B cell (primary cell): ENCODE results near the gene SEMA3B. TPM values are rescaled to one million over a fixed set of nuclear protein-coding genes. Genes with fewer than 3 reads are reported as not detected.

Experiments used
- ATAC-seq: fragments of 200-7000 bp; cut with Tn5 transposase; one replicate; pipeline ENCODE4 v1.10.0; 2021; ENCODE audit warnings: low read depth, mild to moderate bottlenecking, moderate number of reproducible peaks, moderate library complexity
- CTCF ChIA-PET: fragments of 350-600 bp; sonication (Branson Sonifier 250); formaldehyde crosslinking; loops from one replicate; lab custom pipeline; 2021; ENCODE audit warnings: antibody characterized with exemption, inconsistent platforms; lab: Charles Lee
- POLR2A ChIA-PET: fragments of 350-600 bp; sonication (Branson Sonifier 250); formaldehyde crosslinking; loops from one replicate; lab custom pipeline; 2021; ENCODE audit warnings: antibody characterized with exemption; lab: Charles Lee
- DNase-seq: peaks from one replicate; pipeline ENCODE4 v3.0.0; 2013
- H2AFZ ChIP-seq: 2 replicates; pipeline ENCODE4 v1.6.1; 2012; ENCODE audit warnings: mild to moderate bottlenecking, low read depth, low read length; ENCODE audit not compliant: insufficient read depth, poor library complexity, severe bottlenecking
- H3K27ac ChIP-seq, 2 donors: 1 replicate in 1 of 2; 2 replicates in 1 of 2; pipeline ENCODE4 v1.5.1; 2012 to 2013; ENCODE audit warnings: low read length in 2 of 2, mild to moderate bottlenecking in 2 of 2, moderate library complexity in 1 of 2
- H3K27me3 ChIP-seq, 4 experiments: fragments of 200-600 bp in 1 of 4; sonication (generic) in 1 of 4; replicated peaks in 1 of 4; 1 replicate in 2 of 4; 2 replicates in 2 of 4; pipeline versions ENCODE4 v1.6.1 to v1.7.0; 2013 to 2016; ENCODE audit warnings: low read length in 3 of 4, mild to moderate bottlenecking in 2 of 4, mixed read lengths in 1 of 4, moderate library complexity in 1 of 4; ENCODE audit not compliant: insufficient read depth in 4 of 4, control insufficient read depth in 3 of 4; ENCODE audit errors: control extremely low read depth in 1 of 4
- H3K36me3 ChIP-seq, 2 experiments: replicated peaks in 1 of 2; 1 replicate in 1 of 2; 2 replicates in 1 of 2; pipeline versions ENCODE4 v1.6.1 to v1.7.1; 2013; ENCODE audit warnings: low read length in 1 of 2; ENCODE audit not compliant: insufficient read depth in 2 of 2, control insufficient read depth in 1 of 2; ENCODE audit errors: control extremely low read depth in 1 of 2, extremely low read depth in 1 of 2
- H3K4me1 ChIP-seq, 2 donors: fragments of 200-600 bp in 1 of 2; sonication (generic) in 1 of 2; 1 replicate in 1 of 2; 2 replicates in 1 of 2; pipeline versions ENCODE4 v1.5.1 to v1.6.1; 2013 to 2017; ENCODE audit warnings: low read length in 2 of 2; ENCODE audit not compliant: control insufficient read depth in 2 of 2, insufficient read depth in 2 of 2
- H3K4me2 ChIP-seq: replicated peaks from 2 replicates; pipeline ENCODE3; 2012; ENCODE audit warnings: mild to moderate bottlenecking, low read depth, low read length; ENCODE audit not compliant: poor library complexity, severe bottlenecking
- H3K4me3 ChIP-seq, 5 experiments: fragments of 200-600 bp in 1 of 5; sonication (generic) in 1 of 5; 1 replicate in 3 of 5; 2 replicates in 2 of 5; pipeline versions ENCODE4 v1.5.1 to v1.7.0; 2011 to 2016; ENCODE audit warnings: low read length in 4 of 5, mild to moderate bottlenecking in 4 of 5, low read depth in 2 of 5, control low read depth in 1 of 5, moderate library complexity in 1 of 5; ENCODE audit not compliant: insufficient read depth in 1 of 5; ENCODE audit errors: control extremely low read depth in 1 of 5, extremely low read depth in 1 of 5
- H3K79me2 ChIP-seq: fragments of 200-600 bp; sonication (generic); one replicate; pipeline ENCODE4 v1.6.0; 2016; ENCODE audit warnings: low read length; ENCODE audit not compliant: control insufficient read depth, insufficient read depth
- H3K9ac ChIP-seq: fragments of 200-600 bp; sonication (generic); 2 replicates; pipeline ENCODE4 v1.6.1; 2017; ENCODE audit warnings: mild to moderate bottlenecking, low read length, moderate library complexity
- H3K9me3 ChIP-seq, 3 donors: one replicate each; pipeline versions ENCODE4 v1.6.1 to v1.7.1; 2013; ENCODE audit warnings: low read length in 2 of 3; ENCODE audit not compliant: control insufficient read depth in 2 of 3, insufficient read depth in 1 of 3; ENCODE audit errors: control extremely low read depth in 1 of 3
- H4K20me1 ChIP-seq: 2 replicates; pipeline ENCODE4 v1.6.0; 2012; ENCODE audit warnings: mild to moderate bottlenecking, low read length; ENCODE audit not compliant: insufficient read depth, control insufficient read depth, poor library complexity, severe bottlenecking
- H3K27ac Mint-ChIP-seq: one replicate; pipeline ENCODE4 v1.8.0; 2021; ENCODE audit warnings: mixed read lengths
- H3K27me3 Mint-ChIP-seq: one replicate; pipeline ENCODE4 v1.8.0; 2021; ENCODE audit warnings: mixed read lengths
- H3K4me1 Mint-ChIP-seq: one replicate; pipeline ENCODE4 v1.8.0; 2021; ENCODE audit warnings: mixed read lengths
- H3K4me3 Mint-ChIP-seq: one replicate; pipeline ENCODE4 v1.8.0; 2021; ENCODE audit warnings: mixed read lengths
- H3K9me3 Mint-ChIP-seq: one replicate; pipeline ENCODE4 v1.8.0; 2022; ENCODE audit warnings: mixed read lengths; ENCODE audit not compliant: insufficient read depth
- EZH2 ChIP-seq: IDR thresholded peaks from 2 replicates; pipeline ENCODE4 v1.6.1; 2012; ENCODE audit warnings: borderline replicate concordance, low read depth, mild to moderate bottlenecking, moderate library complexity, low read length; ENCODE audit not compliant: insufficient read depth, poor library complexity, severe bottlenecking
- WGBS: methylation state at CpG from one replicate; pipeline ENCODE4 v1.1.5; 2013; ENCODE audit warnings: missing lambda C conversion rate; ENCODE audit not compliant: insufficient coverage; 5-methylcytosine and 5-hydroxymethylcytosine counted together
- intact Hi-C: fragments of 100-400 bp; cut with micrococcal nuclease; formaldehyde crosslinking; loops from one replicate; pipeline ENCODE4 v1.10.0; 2022
- polyA plus RNA-seq: library from polyadenylated mRNA; depleted of rRNA; stranded (reverse); fragments of >200 nt; gene quantifications from 2 replicates; pipeline ENCODE4 v1.2.3, GENCODE V29; 2012
- total RNA-seq, 2 donors: library from RNA; stranded (reverse); fragments of 120-200 nt in 1 of 2; gene quantifications; 1 replicate in 1 of 2; 2 replicates in 1 of 2; pipeline versions ENCODE4 v1.2.3 to v1.2.4, GENCODE V29; 2013 to 2022
- TF ChIP-seq, protein P1 (sequence below): fragments of 200-600 bp; IDR thresholded peaks from one replicate; pipeline ENCODE4 v1.8.0; 2022; ENCODE audit warnings: antibody characterized with exemption, mild to moderate bottlenecking

Gene SEMA3B
- total and polyA plus RNA-seq, 2 donors (not counting 1 experiment from before 2014, with no cell fraction given), result 0.34 to 0.52 TPM

DNA sequence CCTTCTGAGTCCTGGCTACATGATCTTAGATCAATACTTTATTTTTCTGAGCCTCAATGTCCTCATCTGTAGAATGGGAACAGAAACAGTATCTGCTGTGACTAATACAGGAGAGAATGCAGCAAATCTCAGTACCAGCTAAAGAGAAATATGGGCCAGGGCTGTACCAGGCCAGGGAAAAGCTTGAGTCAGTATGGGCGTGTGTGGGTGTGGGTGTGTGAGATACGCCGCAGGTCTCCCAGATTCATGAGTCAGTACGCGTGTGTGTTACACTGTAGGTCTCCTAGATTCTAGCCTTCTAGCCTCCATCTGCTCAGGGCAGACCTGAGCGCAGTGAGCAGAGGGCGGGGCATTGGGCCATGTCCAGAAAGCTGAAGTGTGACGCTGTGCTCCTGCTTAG, 17.7 kb upstream of the SEMA3B start:
- intact Hi-C loops, result no loop called here
- ATAC-seq (no peak), DNase-seq (no peak)
- CTCF ChIA-PET, result interaction anchor here (1.6 to 27.3 kb wide), 2 partner anchors 17 to 57 kb away, joined by 7 to 596 read pairs; partner anchors contain the start of gene GNAI2
- H3K27me3 ChIP-seq, result no peaks in the 10 kb centered on the region
- Mint-ChIP-seq H3K9me3 (no peaks in the 10 kb centered on the region), H3K4me1 (peaks cover 51% of the 10 kb centered on the region), H3K4me3 (no peak overlapping the region), H3K27ac (peak overlapping the region; percentile 3), H3K27me3 (no peaks in the 10 kb centered on the region)
- no peak overlapping the region for H3K4me2 ChIP-seq
- H3K79me2 ChIP-seq, result peaks cover 94% of the 10 kb centered on the region
- POLR2A ChIA-PET, result no interaction called here
- no peak overlapping the region for H3K4me3 ChIP-seq
- WGBS, result 98% methylated on average over 6 of the region's 8 CpGs
- no peak overlapping the region for H3K9ac ChIP-seq
- H3K9me3 ChIP-seq, result no peaks in the 10 kb centered on the region
- no peak overlapping the region for H3K27ac ChIP-seq
- peaks cover 0 to 83% of the 10 kb centered on the region in 2 experiments for H3K36me3 ChIP-seq
- H4K20me1 ChIP-seq, result peaks cover 100% of the 10 kb centered on the region
- H2AFZ ChIP-seq, result no peak overlapping the region
- TF ChIP-seq, protein P1, sequence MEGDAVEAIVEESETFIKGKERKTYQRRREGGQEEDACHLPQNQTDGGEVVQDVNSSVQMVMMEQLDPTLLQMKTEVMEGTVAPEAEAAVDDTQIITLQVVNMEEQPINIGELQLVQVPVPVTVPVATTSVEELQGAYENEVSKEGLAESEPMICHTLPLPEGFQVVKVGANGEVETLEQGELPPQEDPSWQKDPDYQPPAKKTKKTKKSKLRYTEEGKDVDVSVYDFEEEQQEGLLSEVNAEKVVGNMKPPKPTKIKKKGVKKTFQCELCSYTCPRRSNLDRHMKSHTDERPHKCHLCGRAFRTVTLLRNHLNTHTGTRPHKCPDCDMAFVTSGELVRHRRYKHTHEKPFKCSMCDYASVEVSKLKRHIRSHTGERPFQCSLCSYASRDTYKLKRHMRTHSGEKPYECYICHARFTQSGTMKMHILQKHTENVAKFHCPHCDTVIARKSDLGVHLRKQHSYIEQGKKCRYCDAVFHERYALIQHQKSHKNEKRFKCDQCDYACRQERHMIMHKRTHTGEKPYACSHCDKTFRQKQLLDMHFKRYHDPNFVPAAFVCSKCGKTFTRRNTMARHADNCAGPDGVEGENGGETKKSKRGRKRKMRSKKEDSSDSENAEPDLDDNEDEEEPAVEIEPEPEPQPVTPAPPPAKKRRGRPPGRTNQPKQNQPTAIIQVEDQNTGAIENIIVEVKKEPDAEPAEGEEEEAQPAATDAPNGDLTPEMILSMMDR, result no peak
- TF ChIP-seq EZH2, result no peak
- peaks cover 24 to 59% of the 10 kb centered on the region in 2 donors for H3K4me1 ChIP-seq

- ATAC-seq (peak; percentile 61), DNase-seq (no peak)
- Mint-ChIP-seq H3K9me3 (no peaks in the 10 kb centered on the region), H3K4me3 (no peak overlapping the region), H3K27me3 (no peaks in the 10 kb centered on the region), H3K27ac (peak overlapping the region; percentile 56), H3K4me1 (peaks cover 32% of the 10 kb centered on the region)
- no peaks in the 10 kb centered on the region for H3K9me3 ChIP-seq
- peaks cover 10 to 31% of the 10 kb centered on the region in 2 donors for H3K4me1 ChIP-seq
- 84% methylated on average over 6 of the region's 8 CpGs for WGBS
- H2AFZ ChIP-seq, result no peak overlapping the region
- ChIA-PET CTCF (interaction anchor here (27.3 kb wide), 1 partner anchor 21 kb away, joined by 596 read pairs; the partner anchor contains the start of gene GNAI2), POLR2A (interaction anchor here (0.6 kb wide), 1 partner anchor 28 kb away, joined by 5 read pairs; no protein-coding TSS in a partner anchor)
- peak overlapping the region in 1 of 2 donors; percentile 36 for H3K27ac ChIP-seq
- H3K4me3 ChIP-seq, result no peak overlapping the region
- peaks cover 100% of the 10 kb centered on the region for H4K20me1 ChIP-seq
- intact Hi-C loops, result no loop called here
- H3K27me3 ChIP-seq, result no peaks in the 10 kb centered on the region
- peaks cover 0 to 74% of the 10 kb centered on the region in 2 experiments for H3K36me3 ChIP-seq
- no peak overlapping the region for H3K4me2 ChIP-seq
- no peak overlapping the region for H3K9ac ChIP-seq
- TF ChIP-seq EZH2, result no peak
- TF ChIP-seq, protein P1, result no peak
- H3K79me2 ChIP-seq, result peaks cover 59% of the 10 kb centered on the region
These were observed 14.2 kb upstream of the SEMA3B start for GRCh38 chr3:50254577-50255250.
